H9 (cell line): ENCODE measurements around the gene MGAT2. TPM values are rescaled to one million over a fixed set of nuclear protein-coding genes. Genes with fewer than 3 reads are reported as not detected.

Experiments used
- DNase-seq: peaks from one replicate; pipeline ENCODE4 v3.0.0-alpha.2; 2017
- H2AFZ ChIP-seq: one replicate; pipeline ENCODE4 v1.6.1; 2013; ENCODE audit warnings: mild to moderate bottlenecking, low read length, control low read depth, moderate library complexity
- H2AK5ac ChIP-seq: 2 replicates; pipeline ENCODE4 v1.6.1; 2013; ENCODE audit warnings: low read length, control low read depth, mixed read lengths; ENCODE audit not compliant: insufficient read length
- H2BK120ac ChIP-seq: one replicate; pipeline ENCODE4 v1.6.1; 2013; ENCODE audit warnings: low read depth, mild to moderate bottlenecking, low read length, control low read depth, inconsistent platforms; ENCODE audit not compliant: poor library complexity, severe bottlenecking
- H2BK12ac ChIP-seq: 2 replicates; pipeline ENCODE4 v1.6.1; 2013; ENCODE audit warnings: low read length, control low read depth, mixed read lengths, low read depth; ENCODE audit not compliant: insufficient read length
- H2BK15ac ChIP-seq: 2 replicates; pipeline ENCODE4 v1.6.1; 2013; ENCODE audit warnings: low read depth, low read length, control low read depth
- H2BK20ac ChIP-seq: one replicate; pipeline ENCODE4 v1.6.1; 2013; ENCODE audit warnings: low read depth, mild to moderate bottlenecking, low read length, control low read depth, inconsistent platforms; ENCODE audit not compliant: poor library complexity, severe bottlenecking
- H2BK5ac ChIP-seq: 2 replicates; pipeline ENCODE4 v1.6.1; 2013; ENCODE audit warnings: low read length, control low read depth, mixed read lengths; ENCODE audit not compliant: insufficient read length
- H3K14ac ChIP-seq: 2 replicates; pipeline ENCODE4 v1.6.1; 2013; ENCODE audit warnings: low read length, control low read depth; ENCODE audit not compliant: insufficient read depth
- H3K18ac ChIP-seq: 2 replicates; pipeline ENCODE4 v1.6.1; 2013; ENCODE audit warnings: low read depth, mild to moderate bottlenecking, mixed read lengths, low read length, control low read depth; ENCODE audit not compliant: insufficient read length
- H3K23ac ChIP-seq: 2 replicates; pipeline ENCODE4 v1.6.1; 2013; ENCODE audit warnings: low read length, control low read depth, mixed read lengths, low read depth; ENCODE audit not compliant: insufficient read length
- H3K23me2 ChIP-seq: 2 replicates; pipeline ENCODE4 v1.6.1; 2013; ENCODE audit warnings: low read depth, mild to moderate bottlenecking, mixed read lengths, low read length, control low read depth; ENCODE audit not compliant: insufficient read length, poor library complexity, severe bottlenecking
- H3K27ac ChIP-seq: 2 replicates; pipeline ENCODE4 v1.5.1; 2013; ENCODE audit warnings: low read length, control low read depth, mixed read lengths, low read depth; ENCODE audit not compliant: insufficient read length
- H3K27me3 ChIP-seq: 2 replicates; pipeline ENCODE4 v1.6.1; 2013; ENCODE audit warnings: low read length, control low read depth, inconsistent platforms; ENCODE audit not compliant: insufficient read depth
- H3K4ac ChIP-seq: 2 replicates; pipeline ENCODE4 v1.6.1; 2013; ENCODE audit warnings: low read depth, mild to moderate bottlenecking, control low read depth, inconsistent platforms, low read length, moderate library complexity
- H3K4me1 ChIP-seq: 2 replicates; pipeline ENCODE4 v1.6.1; 2013; ENCODE audit warnings: low read length, control low read depth, inconsistent platforms; ENCODE audit not compliant: insufficient read depth
- H3K4me2 ChIP-seq: 2 replicates; pipeline ENCODE4 v1.6.1; 2013; ENCODE audit warnings: low read length, control low read depth, mixed read lengths; ENCODE audit not compliant: insufficient read length, insufficient read depth
- H3K56ac ChIP-seq: 2 replicates; pipeline ENCODE4 v1.6.1; 2013; ENCODE audit warnings: low read depth, mild to moderate bottlenecking, mixed read lengths, low read length, control low read depth; ENCODE audit not compliant: insufficient read length
- H3K79me1 ChIP-seq: 2 replicates; pipeline ENCODE4 v1.6.1; 2013; ENCODE audit warnings: low read depth, mild to moderate bottlenecking, moderate library complexity, low read length, control low read depth, inconsistent platforms; ENCODE audit not compliant: insufficient read depth, poor library complexity, severe bottlenecking
- H3K79me2 ChIP-seq: 2 replicates; pipeline ENCODE4 v1.6.1; 2013; ENCODE audit warnings: low read length, control low read depth, inconsistent platforms; ENCODE audit not compliant: insufficient read depth
- H3K9ac ChIP-seq: 2 replicates; pipeline ENCODE4 v1.6.1; 2013; ENCODE audit warnings: low read length, control low read depth, mixed read lengths; ENCODE audit not compliant: insufficient read length; ENCODE audit errors: extremely low read depth
- H3K9me3 ChIP-seq: one replicate; pipeline ENCODE4 v1.6.1; 2013; ENCODE audit warnings: low read depth, low read length, inconsistent platforms; ENCODE audit not compliant: control insufficient read depth
- H3T11ph ChIP-seq: one replicate; pipeline ENCODE4 v1.6.1; 2013; ENCODE audit warnings: mild to moderate bottlenecking, low read length, control low read depth, inconsistent platforms
- H4K20me1 ChIP-seq: one replicate; pipeline ENCODE4 v1.6.1; 2013; ENCODE audit not compliant: control insufficient read depth, insufficient read length, insufficient read depth
- H4K5ac ChIP-seq: 2 replicates; pipeline ENCODE4 v1.6.1; 2013; ENCODE audit warnings: low read depth, mild to moderate bottlenecking, mixed read lengths, low read length, control low read depth; ENCODE audit not compliant: insufficient read length
- H4K8ac ChIP-seq: replicated peaks from 2 replicates; pipeline ENCODE4 v1.6.1; 2013; ENCODE audit warnings: low read length, control low read depth, mixed read lengths, low read depth; ENCODE audit not compliant: insufficient read length
- H4K91ac ChIP-seq: 2 replicates; pipeline ENCODE4 v1.6.1; 2013; ENCODE audit warnings: low read depth, mild to moderate bottlenecking, moderate library complexity, mixed read lengths, low read length, control low read depth; ENCODE audit not compliant: insufficient read length
- H3K27ac Mint-ChIP-seq, 3 experiments: 2 replicates in 2 of 3; 3 replicates in 1 of 3; pipeline ENCODE4 v1.8.0; 2020 to 2021; ENCODE audit warnings: mixed read lengths in 3 of 3, mild to moderate bottlenecking in 1 of 3, moderate library complexity in 1 of 3
- H3K27me3 Mint-ChIP-seq: 2 replicates; pipeline ENCODE4 v1.8.0; 2021; ENCODE audit warnings: low read depth, mild to moderate bottlenecking, moderate library complexity, mixed read lengths
- H3K36me3 Mint-ChIP-seq, 3 experiments: 2 replicates in 2 of 3; 3 replicates in 1 of 3; pipeline ENCODE4 v1.8.0; 2020 to 2021; ENCODE audit warnings: low read depth in 3 of 3, mixed read lengths in 3 of 3; ENCODE audit not compliant: insufficient read depth in 1 of 3
- H3K4me1 Mint-ChIP-seq, 2 experiments: 2 replicates each; pipeline ENCODE4 v1.8.0; 2020; ENCODE audit warnings: mixed read lengths in 2 of 2
- H3K4me3 Mint-ChIP-seq, 2 experiments: 2 replicates in 1 of 2; 3 replicates in 1 of 2; pipeline ENCODE4 v1.8.0; 2020 to 2021; ENCODE audit warnings: mild to moderate bottlenecking in 2 of 2, mixed read lengths in 2 of 2, moderate library complexity in 1 of 2
- H3K9me3 Mint-ChIP-seq, 2 experiments: 2 replicates in 1 of 2; 3 replicates in 1 of 2; pipeline ENCODE4 v1.8.0; 2020; ENCODE audit warnings: mild to moderate bottlenecking in 2 of 2, mixed read lengths in 2 of 2, moderate library complexity in 1 of 2
- WGBS: extraction: QIAGEN DNeasy Blood & Tissue Kit; methylation state at CpG from one replicate; pipeline ENCODE4 v1.1.7; 2013; ENCODE audit warnings: missing lambda C conversion rate, low lambda C conversion rate, mixed read lengths; ENCODE audit not compliant: insufficient read length; ENCODE audit errors: extremely low coverage; 5-methylcytosine and 5-hydroxymethylcytosine counted together
- total RNA-seq: library from RNA; stranded (reverse); gene quantifications from 2 replicates; pipeline ENCODE4 v1.2.1, GENCODE V29; 2021
- TF ChIP-seq, protein P1 (sequence below): fragments of 200-600 bp; sonication (generic); conservative IDR thresholded peaks from 3 replicates; pipeline ENCODE4 v1.8.0; 2021; ENCODE audit warnings: antibody characterized with exemption, mild to moderate bottlenecking

Gene MGAT2
- total RNA-seq, 1 experiment from 2014 or later = 24.5 TPM

DNA sequence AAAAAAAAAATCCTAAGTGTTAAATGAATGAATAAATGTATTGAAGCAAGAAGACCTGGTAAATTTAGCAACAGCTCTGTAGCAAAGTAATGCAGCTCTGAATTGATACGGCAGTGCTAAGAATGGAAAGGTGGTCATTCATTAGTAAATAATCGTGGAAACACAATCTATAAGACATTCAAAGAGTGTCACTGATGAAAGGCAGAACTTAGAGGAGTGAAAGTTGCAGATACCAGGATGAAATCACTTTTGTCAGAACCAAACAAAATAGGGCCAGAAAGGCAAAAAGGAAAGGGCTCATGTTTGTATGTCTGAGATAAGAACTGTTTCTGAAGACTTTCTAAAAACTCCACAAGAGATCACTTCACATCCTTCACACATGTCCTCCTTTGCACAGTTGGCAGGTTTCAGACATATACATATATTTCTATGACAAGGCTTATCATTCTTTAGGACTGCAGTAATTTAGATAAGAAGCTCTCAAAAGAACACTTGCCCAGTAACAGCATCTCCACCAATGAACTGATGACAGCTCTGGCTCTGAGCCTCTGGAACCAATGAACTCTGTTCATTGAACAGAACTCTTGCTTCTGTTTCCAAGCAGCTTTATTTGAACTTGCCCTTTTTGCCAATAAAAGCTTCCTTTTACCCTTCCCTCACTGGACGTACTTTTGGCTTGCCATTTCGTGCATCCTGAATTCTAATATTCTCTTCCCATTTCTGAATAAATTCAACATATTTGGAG, 26.1 kb upstream of the MGAT2 start:
- Histone ChIP-seq H3K18ac (no peak overlapping the region), H4K91ac (no peak overlapping the region), H3K27me3 (no peaks in the 10 kb centered on the region), H3K4ac (no peak overlapping the region), H4K8ac (no peak overlapping the region), H2AFZ (no peak overlapping the region), H2BK15ac (no peak overlapping the region), H2BK12ac (no peak overlapping the region), H3K4me1 (no peaks in the 10 kb centered on the region), H3K23ac (no peak overlapping the region), H3K9me3 (no peaks in the 10 kb centered on the region), H4K5ac (no peak overlapping the region), H2BK120ac (no peak overlapping the region), H3K56ac (no peak overlapping the region), H3K79me1 (no peaks in the 10 kb centered on the region), H3K9ac (no peak overlapping the region), H2BK5ac (no peak overlapping the region), H3K14ac (no peak overlapping the region), H3T11ph (no peak overlapping the region), H3K79me2 (no peaks in the 10 kb centered on the region; the same call in 1 of the 2 replicates), H2BK20ac (no peak overlapping the region), H2AK5ac (no peak overlapping the region), H4K20me1 (no peaks in the 10 kb centered on the region), H3K4me2 (no peak overlapping the region), H3K27ac (no peak overlapping the region), H3K23me2 (peaks cover 12% of the 10 kb centered on the region)
- WGBS = no CpG with 5 or more reads among the region's 4 CpGs
- H3K9me3 Mint-ChIP-seq = no peaks in the 10 kb centered on the region; a peak in 1 of 5 replicates
- TF ChIP-seq, protein P1, sequence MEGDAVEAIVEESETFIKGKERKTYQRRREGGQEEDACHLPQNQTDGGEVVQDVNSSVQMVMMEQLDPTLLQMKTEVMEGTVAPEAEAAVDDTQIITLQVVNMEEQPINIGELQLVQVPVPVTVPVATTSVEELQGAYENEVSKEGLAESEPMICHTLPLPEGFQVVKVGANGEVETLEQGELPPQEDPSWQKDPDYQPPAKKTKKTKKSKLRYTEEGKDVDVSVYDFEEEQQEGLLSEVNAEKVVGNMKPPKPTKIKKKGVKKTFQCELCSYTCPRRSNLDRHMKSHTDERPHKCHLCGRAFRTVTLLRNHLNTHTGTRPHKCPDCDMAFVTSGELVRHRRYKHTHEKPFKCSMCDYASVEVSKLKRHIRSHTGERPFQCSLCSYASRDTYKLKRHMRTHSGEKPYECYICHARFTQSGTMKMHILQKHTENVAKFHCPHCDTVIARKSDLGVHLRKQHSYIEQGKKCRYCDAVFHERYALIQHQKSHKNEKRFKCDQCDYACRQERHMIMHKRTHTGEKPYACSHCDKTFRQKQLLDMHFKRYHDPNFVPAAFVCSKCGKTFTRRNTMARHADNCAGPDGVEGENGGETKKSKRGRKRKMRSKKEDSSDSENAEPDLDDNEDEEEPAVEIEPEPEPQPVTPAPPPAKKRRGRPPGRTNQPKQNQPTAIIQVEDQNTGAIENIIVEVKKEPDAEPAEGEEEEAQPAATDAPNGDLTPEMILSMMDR = no peak
- H3K4me3 Mint-ChIP-seq = no peak overlapping the region
- peaks cover 4 to 12% of the 10 kb centered on the region in 2 experiments; a peak in 2 of 4 replicates for H3K4me1 Mint-ChIP-seq
- H3K36me3 Mint-ChIP-seq = no peaks in the 10 kb centered on the region; a peak in 1 of 7 replicates
- H3K27ac Mint-ChIP-seq = 0 out of 7 replicates have a peak overlapping the region, but pooled peaks of 1 of the 3 experiments have one; percentile 46
- peaks cover 4% of the 10 kb centered on the region for H3K27me3 Mint-ChIP-seq
- no peak for DNase-seq
